Stimulated activated naive CD4-positive, alpha-beta T cell (primary cell): ENCODE data around the gene ZNF254.
"Not testable (repeated sequence)": the region's sequence is repeated elsewhere in the genome, so short reads cannot be mapped to it uniquely, and the experiment has no call there.

Experiments
- DNase-seq, 6 experiments: peaks; one replicate each; lab custom pipeline; 2025; lab: John Stamatoyannopoulos, UW

ZNF254 gene

DNA sequence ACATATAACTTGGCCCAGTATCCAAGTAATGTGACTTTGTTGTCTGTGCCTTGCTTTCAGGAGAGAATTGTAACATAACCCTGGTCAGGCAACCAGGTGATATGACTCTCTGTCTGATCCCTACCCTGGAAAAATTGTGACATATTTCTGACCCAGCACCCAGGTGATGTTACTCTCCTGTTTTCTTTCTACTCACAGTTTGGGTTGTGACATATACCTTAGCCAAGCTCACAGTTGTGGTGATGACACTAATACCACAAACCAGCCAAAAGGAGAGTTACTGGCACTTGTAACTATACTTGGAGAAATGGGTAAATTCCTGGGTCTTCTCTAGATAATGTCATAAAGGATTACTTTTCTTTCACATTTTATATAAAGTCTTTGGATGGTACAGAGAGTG lies 14.3 kb upstream of the ZNF254 start:
- DNase-seq, result no peak

DNA sequence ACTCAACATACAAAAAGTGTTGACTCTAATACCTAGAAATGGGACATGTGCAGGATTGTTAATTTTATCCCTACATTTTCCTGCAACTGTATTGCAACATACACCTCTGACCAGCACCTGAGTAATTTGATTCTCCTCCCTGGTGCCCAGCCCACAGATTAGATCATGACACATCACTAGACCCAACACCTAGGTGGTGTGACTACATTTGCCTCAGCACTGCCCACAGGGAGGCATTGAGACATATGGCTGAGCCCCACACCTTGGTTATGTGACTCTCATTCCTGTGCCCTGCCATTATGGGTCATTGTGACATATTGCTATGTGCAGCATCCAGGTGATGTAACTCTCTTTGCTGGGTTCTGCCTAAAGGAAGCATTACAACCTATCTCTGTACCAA lies 13.2 kb upstream of the ZNF254 start:
- no peak for DNase-seq

GRCh38 chr19:24074720-24075454 lies 12.1 kb upstream of the ZNF254 start:
- no peak for DNase-seq

GRCh38 chr19:24075530-24075929 lies 11.5 kb upstream of the ZNF254 start:
- DNase-seq, result not testable (repeated sequence)

DNA sequence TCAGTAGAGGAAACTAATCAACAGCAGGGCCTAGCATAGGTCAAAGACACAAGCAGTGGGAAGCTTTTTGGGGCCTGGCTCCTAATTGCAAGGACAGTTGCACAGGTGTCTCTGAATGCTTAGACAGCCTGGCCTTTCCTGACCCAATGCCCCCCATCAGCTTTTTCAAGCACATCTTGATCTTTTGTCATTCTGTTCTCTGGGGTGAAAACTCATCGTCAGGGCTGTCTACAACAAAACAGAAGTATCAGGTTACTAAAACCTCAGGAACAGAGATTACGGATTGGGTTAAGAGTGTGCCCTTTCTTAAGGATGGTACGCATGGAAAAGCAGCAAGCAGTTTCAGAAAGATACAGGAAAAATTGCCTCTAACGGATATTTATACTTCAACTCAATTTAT lies 8.3 kb upstream of the ZNF254 start:
- no peak for DNase-seq

DNA sequence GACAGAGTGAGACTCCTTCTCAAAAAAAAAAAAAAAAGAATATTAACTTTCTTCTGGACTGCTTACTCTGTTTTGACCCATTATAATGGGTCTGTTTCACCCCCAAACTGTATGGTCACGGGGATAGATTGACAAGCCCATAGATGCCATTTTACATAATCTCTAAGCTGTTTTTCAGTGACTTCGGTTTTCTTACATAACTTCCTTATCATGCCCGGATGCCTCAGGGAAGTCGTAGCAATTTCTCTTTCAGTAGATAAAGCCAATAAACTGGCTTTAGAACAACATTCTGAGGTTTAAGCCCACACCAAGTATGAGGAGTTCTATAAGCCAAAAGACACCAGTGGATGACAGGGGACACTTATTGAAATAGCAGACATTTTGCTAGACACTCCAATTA lies 5.9 kb upstream of the ZNF254 start:
- DNase-seq, result no peak

- no peak for DNase-seq
Observed at GRCh38 chr19:24098359-24098758, 11.4 kb downstream of the ZNF254 start.

- DNase-seq, result no peak
Observed at GRCh38 chr19:24099829-24100228, 12.8 kb downstream of the ZNF254 start.

- DNase-seq, result not testable (repeated sequence)
Observed at GRCh38 chr19:24100597-24100996, 13.6 kb downstream of the ZNF254 start.

DNA sequence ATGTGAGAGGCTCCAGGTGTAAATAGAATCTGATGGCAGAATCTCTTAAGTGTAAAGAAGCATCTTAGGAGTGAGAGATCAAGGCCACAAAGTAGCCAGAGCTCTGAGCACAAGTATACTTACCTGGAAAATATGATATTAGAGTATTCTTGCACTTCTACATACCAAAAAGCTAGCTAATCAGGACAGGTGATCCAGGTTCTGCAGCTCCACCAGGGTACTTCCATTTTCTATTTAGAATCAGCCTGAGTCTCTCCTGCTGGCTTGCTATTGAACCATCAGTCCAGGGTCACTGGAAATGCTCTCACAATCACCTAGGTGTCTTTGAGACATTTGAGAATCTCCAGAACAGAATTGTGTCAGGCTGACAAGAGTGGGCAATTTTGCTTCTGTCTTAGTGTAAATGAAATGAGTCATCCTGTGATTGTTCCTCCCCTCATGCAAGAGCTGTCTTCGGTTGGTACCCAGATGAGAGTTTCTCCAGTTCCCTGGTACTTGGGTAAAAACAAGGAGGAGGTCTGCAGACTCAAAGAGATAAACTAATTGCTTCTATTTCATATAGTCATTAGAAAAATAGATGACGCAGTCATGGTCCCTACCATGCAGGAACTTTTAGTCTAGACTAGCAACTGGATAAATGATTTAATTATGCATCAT lies 14.6 kb downstream of the ZNF254 start:
- DNase-seq, result no peak

DNA sequence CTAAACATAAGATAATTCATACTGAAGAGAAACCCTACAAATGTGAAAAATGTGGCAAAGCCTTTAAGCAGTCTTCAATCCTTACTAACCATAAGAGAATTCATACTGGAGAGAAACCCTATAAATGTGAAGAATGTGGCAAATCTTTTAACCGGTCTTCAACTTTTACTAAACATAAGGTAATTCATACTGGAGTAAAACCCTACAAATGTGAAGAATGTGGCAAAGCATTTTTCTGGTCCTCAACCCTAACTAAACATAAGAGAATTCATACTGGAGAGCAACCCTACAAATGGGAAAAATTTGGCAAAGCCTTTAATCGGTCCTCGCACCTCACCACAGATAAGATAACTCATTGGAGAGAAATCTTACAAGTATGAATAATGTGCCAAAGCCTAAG lies 40.6 kb downstream of the ZNF254 start:
- DNase-seq, result no peak

DNA sequence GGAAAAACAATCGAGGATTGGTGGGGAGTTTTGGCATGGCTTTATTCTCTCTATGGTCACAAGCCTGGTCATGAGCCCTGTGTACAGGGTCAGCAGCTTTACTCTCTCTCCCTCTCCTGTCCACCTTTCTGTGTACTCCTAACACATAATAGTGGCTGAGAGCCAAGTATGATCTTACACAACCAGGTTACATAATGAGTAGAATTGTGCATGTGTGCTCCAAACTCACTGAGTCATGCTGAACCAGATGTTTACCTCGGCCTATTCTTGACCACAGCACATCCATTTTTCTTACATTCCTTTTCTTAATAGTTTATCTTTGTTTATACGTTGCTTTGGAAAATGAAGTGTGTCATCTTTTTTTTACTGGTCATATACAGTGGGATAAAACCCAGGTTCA lies 53.1 kb downstream of the ZNF254 start:
- no peak for DNase-seq

- no peak for DNase-seq
Observed at GRCh38 chr19:24140591-24140990, 53.6 kb downstream of the ZNF254 start.

GRCh38 chr19:24141612-24142011 lies 54.6 kb downstream of the ZNF254 start:
- no peak for DNase-seq

DNA sequence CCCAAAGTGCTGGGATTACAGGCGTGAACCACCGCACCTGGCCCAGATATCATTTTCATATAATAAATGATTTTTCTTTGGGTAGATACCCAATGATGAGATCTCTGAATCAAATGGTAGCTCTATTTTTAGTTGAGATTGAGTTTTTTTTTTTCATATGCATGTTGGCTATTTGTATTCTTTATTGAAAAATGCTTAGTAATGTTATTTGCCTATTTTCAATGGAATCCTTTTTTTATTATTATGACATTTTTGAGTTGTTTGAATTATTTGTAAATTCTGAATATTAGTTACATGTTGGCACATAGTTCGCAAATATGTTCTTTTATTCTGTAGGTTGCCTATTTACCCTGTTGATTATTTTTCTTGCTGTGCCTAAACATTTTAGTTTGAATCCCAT lies 55.8 kb downstream of the ZNF254 start:
- DNase-seq, result no peak

DNA sequence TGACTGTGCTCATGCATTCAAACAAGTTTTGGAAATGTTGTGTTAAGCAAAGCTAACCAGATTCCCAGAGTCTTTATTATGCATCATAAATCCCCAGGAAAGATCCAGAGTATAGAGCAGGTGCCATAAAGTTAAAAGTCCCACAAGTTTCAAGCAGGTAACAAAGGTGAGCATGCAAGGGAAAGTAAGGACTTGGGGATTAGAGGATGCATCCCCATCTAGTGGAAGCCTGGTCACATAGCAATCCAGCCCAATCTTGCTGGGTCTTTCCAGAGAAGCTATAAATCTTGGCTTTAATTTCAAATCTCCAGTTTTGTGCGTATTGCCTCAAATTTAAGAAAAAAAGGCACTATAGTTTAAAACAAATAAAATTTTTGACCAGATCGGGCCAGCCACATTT lies 72.7 kb downstream of the ZNF254 start:
- DNase-seq, result no peak

GRCh38 chr19:24166055-24166454 lies 79.1 kb downstream of the ZNF254 start:
- no peak for DNase-seq

- DNase-seq, result no peak
Observed at GRCh38 chr19:24173882-24174281, 86.9 kb downstream of the ZNF254 start.

DNA sequence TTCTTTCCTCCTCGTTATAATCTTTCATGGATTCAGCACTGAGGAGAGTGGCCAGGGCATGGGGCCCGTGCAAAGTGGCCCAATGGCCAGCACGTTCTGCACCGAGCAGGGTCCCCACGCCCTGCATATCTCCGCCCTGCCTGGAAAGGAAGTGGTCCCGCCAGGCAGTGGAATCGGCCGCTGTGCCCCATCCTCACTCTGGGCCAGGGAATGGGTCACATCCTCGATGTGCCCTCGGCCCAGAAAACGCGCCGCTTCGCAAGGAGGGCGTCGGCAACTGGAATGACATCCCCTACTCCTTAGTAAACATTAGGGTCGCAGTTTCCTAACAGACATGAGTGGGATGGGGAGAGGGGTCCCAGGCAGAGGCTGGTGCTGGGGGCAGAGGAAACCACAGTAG lies 90.7 kb downstream of the ZNF254 start:
- DNase-seq, result no peak

DNA sequence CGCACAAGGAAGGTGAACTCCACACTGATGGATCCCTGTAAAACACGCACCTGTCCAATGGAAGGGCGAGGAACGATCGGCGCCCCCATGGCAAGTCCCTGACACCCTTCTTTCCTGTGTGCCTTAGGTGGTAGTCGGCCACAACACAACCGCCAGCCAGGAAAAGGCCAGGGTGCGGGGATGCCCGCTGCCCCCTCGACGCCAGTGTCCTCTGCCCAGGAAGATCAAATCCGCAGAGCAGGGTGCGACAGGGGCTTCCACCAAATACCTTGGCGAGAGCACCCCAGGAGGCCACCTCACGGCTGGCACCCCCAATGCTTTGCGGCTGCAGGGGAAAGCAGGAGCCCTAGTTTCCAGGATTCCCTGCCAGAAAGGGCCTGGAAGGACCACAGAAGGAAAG lies 91.2 kb downstream of the ZNF254 start:
- DNase-seq, result no peak
